Mesothelial cell of epicardium (in vitro differentiated cells): ENCODE data around the gene MBOAT2. TPM values are rescaled to one million over a fixed set of nuclear protein-coding genes. Genes with fewer than 3 reads are reported as not detected.

ENCODE experiments used
- DNase-seq, 2 experiments: peaks; one replicate each; pipeline ENCODE4 v3.0.0; 2021; ENCODE audit warnings: low spot score in 2 of 2; ENCODE audit not compliant: unreplicated experiment in 2 of 2
- H3K27ac Mint-ChIP-seq: 2 replicates; pipeline ENCODE4 v1.8.0; 2021; ENCODE audit warnings: mixed read lengths
- H3K27me3 Mint-ChIP-seq: 2 replicates; pipeline ENCODE4 v1.8.0; 2021; ENCODE audit warnings: low read depth, mixed read lengths
- H3K36me3 Mint-ChIP-seq: 2 replicates; pipeline ENCODE4 v1.8.0; 2021; ENCODE audit warnings: mixed read lengths
- H3K4me1 Mint-ChIP-seq: 2 replicates; pipeline ENCODE4 v1.8.0; 2021; ENCODE audit warnings: mixed read lengths
- H3K4me3 Mint-ChIP-seq: 2 replicates; pipeline ENCODE4 v1.8.0; 2021; ENCODE audit warnings: mild to moderate bottlenecking, moderate library complexity, mixed read lengths
- H3K9me3 Mint-ChIP-seq: 2 replicates; pipeline ENCODE4 v1.8.0; 2021; ENCODE audit warnings: mixed read lengths
- total RNA-seq: library from RNA; stranded (reverse); gene quantifications from 3 replicates; pipeline ENCODE4 v1.2.1, GENCODE V29; 2021
- TF ChIP-seq, protein P1 (sequence below): fragments of 200-600 bp; sonication (generic); IDR thresholded peaks from one replicate; pipeline ENCODE4 v1.5.0; 2021; ENCODE audit warnings: antibody characterized with exemption; ENCODE audit not compliant: unreplicated experiment

The MBOAT2 gene
- total RNA-seq, 1 donor from 2014 or later: 53.0 TPM

DNA sequence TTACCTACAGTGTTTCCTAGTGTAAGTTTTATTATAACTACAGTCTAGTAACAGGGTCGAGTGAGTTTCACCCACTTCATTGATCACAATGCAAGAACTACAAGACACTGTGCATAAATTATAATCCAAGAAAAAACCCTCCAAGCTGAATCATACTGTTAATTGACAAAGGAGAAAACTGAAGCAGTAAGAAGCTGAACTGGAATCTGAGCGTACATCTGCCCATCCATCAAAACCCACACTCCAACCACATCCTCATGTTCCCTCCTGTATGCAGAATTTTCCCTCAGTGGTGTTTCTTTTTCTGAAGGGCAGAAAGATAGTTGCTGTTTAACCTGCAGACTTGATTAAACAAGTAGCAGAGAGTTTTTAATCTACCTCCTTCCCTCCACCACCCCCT is 116.6 kb downstream of the MBOAT2 start:
- peaks cover 4% of the 10 kb centered on the region for H3K9me3 Mint-ChIP-seq
- H3K4me3 Mint-ChIP-seq: no peak overlapping the region
- TF ChIP-seq, protein P1, sequence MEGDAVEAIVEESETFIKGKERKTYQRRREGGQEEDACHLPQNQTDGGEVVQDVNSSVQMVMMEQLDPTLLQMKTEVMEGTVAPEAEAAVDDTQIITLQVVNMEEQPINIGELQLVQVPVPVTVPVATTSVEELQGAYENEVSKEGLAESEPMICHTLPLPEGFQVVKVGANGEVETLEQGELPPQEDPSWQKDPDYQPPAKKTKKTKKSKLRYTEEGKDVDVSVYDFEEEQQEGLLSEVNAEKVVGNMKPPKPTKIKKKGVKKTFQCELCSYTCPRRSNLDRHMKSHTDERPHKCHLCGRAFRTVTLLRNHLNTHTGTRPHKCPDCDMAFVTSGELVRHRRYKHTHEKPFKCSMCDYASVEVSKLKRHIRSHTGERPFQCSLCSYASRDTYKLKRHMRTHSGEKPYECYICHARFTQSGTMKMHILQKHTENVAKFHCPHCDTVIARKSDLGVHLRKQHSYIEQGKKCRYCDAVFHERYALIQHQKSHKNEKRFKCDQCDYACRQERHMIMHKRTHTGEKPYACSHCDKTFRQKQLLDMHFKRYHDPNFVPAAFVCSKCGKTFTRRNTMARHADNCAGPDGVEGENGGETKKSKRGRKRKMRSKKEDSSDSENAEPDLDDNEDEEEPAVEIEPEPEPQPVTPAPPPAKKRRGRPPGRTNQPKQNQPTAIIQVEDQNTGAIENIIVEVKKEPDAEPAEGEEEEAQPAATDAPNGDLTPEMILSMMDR: no peak
- no peak for DNase-seq
- H3K4me1 Mint-ChIP-seq: peaks cover 27% of the 10 kb centered on the region
- no peaks in the 10 kb centered on the region for H3K27me3 Mint-ChIP-seq
- H3K27ac Mint-ChIP-seq: no peak overlapping the region
- H3K36me3 Mint-ChIP-seq: no peaks in the 10 kb centered on the region

DNA sequence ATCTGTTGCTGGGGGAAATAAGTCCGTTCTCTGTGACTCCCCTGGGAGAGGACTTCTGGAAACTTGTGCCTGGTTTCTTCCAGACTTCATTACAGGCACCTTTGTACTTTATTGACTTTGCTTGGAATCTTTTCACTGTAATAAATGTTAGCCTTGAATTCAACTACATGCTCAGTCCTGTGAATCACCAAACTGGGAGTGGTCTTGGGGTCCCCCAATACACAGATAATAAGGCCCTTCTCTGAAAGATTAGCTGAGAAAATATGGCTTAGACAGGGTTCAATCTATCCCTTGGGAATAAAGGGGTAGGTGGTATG is 117.3 kb downstream of the MBOAT2 start:
- Mint-ChIP-seq H3K27ac (no peak overlapping the region), H3K36me3 (peaks cover 4% of the 10 kb centered on the region), H3K4me3 (no peak overlapping the region), H3K9me3 (peaks cover 4% of the 10 kb centered on the region), H3K27me3 (no peaks in the 10 kb centered on the region), H3K4me1 (peaks cover 24% of the 10 kb centered on the region)
- TF ChIP-seq, protein P1: no peak
- no peak for DNase-seq

DNA sequence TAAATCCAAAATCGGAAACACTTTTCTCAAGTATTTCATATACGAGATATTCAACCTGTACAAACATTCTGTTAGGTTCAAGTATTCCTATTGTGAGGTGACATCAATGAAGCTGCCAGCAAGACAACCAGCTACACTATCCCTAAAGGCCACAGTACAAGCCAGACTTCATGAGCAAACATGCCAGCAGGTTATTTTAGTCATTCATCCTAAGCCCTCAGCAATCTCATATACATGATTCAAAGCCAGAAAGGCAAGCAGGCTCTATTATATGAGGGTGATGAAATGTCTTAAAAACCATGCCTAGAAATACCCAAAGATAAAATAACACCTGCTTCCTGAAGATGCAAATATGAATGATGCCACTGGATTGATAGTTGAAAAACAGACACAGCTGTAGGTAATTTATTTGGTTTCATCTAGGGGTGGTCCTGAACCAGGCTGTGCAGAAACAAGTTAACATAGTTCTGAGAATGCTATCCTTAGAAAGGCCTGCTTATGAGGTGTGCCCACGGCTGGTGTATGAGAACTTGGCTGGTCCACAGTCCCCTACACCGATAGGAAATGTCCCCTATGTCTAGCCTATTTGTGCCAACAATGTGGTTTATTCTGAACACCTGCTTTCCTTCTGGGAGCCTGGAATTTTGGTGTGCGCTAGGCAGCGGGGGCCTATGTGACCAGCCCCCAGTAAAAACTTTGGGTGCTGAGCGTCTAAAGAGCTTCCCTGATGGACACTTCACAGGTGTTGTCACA is 117.9 kb downstream of the MBOAT2 start:
- H3K4me1 Mint-ChIP-seq: peaks cover 21% of the 10 kb centered on the region
- peaks cover 9% of the 10 kb centered on the region for H3K36me3 Mint-ChIP-seq
- no peaks in the 10 kb centered on the region for H3K27me3 Mint-ChIP-seq
- H3K4me3 Mint-ChIP-seq: no peak overlapping the region
- no peak overlapping the region for H3K27ac Mint-ChIP-seq
- DNase-seq: no peak
- TF ChIP-seq, protein P1: no peak
- H3K9me3 Mint-ChIP-seq: peaks cover 4% of the 10 kb centered on the region

DNA sequence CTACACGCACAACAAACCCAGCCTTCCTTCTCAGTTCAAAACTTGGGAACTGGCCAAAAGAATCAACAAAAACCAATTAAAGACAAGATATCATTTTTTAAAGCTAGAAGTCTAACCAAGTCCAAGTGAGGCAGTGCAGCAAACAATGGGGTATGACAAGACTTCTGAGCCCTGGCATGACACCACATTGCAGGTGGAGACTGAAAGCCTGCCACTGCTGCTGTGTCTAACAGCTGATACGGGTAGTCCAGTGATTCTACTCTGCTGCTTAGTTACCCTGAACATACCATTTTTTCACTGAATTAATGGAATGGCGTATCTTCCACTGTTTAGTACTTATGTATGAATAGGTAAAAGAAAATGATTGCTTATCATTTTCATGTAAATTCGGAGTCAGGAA is 118.7 kb downstream of the MBOAT2 start:
- Mint-ChIP-seq H3K9me3 (peaks cover 4% of the 10 kb centered on the region), H3K4me1 (peaks cover 17% of the 10 kb centered on the region), H3K27ac (no peak overlapping the region), H3K27me3 (no peaks in the 10 kb centered on the region), H3K36me3 (peaks cover 17% of the 10 kb centered on the region), H3K4me3 (no peak overlapping the region)
- no peak for DNase-seq
- TF ChIP-seq, protein P1: no peak

DNA sequence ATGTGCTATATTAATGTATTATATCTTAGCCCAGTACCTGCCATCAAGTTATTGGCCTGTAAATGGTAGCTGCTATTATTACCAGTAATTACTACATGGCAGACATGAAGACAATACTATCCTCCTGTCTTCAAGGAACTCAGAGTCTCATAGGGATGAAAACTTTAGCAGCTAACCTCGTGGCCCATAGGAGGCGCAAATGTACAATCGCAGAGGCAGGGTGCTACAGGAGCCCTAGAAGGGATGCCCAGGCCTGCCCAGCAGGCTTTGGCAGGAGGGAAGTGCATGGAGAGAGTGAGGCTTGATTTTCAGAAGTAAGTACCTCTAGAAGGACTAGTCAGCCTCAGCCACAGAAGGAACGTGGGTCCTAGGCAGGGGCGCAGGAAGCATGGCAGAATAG is 121.4 kb downstream of the MBOAT2 start:
- TF ChIP-seq, protein P1: no peak
- Mint-ChIP-seq H3K4me1 (peaks cover 5% of the 10 kb centered on the region), H3K27ac (no peak overlapping the region), H3K4me3 (no peak overlapping the region), H3K36me3 (peaks cover 26% of the 10 kb centered on the region), H3K9me3 (peaks cover 4% of the 10 kb centered on the region), H3K27me3 (no peaks in the 10 kb centered on the region)
- no peak for DNase-seq
